Retinal pigment epithelial cell (primary cell): ENCODE results near the gene REV1.
"Not testable (repeated sequence)": the region's sequence is repeated elsewhere in the genome, so short reads cannot be mapped to it uniquely, and the experiment has no call there.

Experiments used
- DNase-seq: peaks from one replicate; pipeline ENCODE4 v3.0.0-alpha.2; 2010; ENCODE audit warnings: low read depth
- H3K4me3 ChIP-seq: 2 replicates; pipeline ENCODE4 v1.5.1; 2011; ENCODE audit warnings: mild to moderate bottlenecking, low read length, control low read depth, moderate library complexity
- TF ChIP-seq, protein P1 (sequence below): conservative IDR thresholded peaks from 2 replicates; pipeline ENCODE4 v1.5.1; 2011; ENCODE audit warnings: low read depth, low read length, control low read depth, inconsistent platforms

Gene REV1

DNA sequence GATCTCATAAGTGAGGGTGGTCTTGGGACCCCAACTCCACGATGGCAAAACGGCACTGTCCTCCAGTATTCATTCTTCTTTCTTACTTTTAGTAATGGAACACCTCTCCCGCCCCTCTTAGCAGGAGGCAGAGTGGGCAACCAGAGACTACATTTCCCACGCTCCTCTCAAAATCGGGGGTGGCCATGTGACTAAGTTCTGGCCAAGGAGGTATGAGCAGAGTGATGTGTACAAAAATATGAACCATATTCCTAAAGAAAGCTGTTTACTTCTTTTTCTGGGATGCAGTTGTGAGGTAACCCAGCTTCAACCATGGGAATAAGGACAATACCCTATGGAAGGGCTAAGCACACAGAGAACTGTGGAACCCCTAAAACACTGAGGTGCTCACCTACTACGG is 12.8 kb downstream of the REV1 start:
- no peak overlapping the region for H3K4me3 ChIP-seq
- TF ChIP-seq, protein P1, sequence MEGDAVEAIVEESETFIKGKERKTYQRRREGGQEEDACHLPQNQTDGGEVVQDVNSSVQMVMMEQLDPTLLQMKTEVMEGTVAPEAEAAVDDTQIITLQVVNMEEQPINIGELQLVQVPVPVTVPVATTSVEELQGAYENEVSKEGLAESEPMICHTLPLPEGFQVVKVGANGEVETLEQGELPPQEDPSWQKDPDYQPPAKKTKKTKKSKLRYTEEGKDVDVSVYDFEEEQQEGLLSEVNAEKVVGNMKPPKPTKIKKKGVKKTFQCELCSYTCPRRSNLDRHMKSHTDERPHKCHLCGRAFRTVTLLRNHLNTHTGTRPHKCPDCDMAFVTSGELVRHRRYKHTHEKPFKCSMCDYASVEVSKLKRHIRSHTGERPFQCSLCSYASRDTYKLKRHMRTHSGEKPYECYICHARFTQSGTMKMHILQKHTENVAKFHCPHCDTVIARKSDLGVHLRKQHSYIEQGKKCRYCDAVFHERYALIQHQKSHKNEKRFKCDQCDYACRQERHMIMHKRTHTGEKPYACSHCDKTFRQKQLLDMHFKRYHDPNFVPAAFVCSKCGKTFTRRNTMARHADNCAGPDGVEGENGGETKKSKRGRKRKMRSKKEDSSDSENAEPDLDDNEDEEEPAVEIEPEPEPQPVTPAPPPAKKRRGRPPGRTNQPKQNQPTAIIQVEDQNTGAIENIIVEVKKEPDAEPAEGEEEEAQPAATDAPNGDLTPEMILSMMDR, result no peak
- DNase-seq, result no peak

DNA sequence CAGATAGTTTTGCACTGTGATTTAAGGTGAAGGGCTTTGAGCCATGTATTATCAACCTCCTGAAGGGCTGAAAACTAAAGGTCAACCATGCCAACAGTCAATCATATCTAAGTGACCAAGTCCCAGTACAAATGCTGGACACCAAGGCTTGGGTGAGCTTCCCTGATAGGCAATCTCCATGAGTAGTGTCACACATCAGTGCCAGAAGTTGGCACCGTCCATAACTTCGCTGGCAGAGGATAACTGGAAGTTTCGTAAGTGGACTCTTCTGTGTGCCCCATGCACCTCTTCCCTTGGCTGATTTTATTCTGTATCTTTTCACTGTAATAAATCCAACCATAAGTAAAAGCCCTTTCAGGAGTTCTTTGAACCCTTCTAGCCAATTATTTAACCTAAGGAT is 13.2 kb downstream of the REV1 start:
- DNase-seq, result no peak
- TF ChIP-seq, protein P1, result no peak
- no peak overlapping the region for H3K4me3 ChIP-seq

DNA sequence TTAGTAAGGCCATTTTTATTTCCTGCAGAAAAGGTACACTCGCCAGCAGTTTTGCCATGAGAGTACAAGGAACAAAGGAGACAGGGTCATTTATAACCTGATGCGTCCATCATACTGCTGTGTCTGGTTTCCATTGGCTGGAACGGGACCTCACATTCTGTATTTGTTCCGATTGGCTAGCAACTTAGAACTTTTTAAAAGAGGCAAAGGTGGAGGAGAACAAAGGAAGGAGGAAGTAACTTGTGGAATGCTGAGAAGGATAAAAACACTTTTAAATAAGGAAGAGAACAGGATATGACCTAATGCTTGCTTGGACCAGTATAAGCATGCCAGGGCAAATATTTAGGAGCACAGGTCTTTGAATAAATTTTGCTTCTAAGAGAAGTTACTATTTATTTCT is 14.7 kb downstream of the REV1 start:
- not testable (repeated sequence) for DNase-seq, H3K4me3 ChIP-seq

DNA sequence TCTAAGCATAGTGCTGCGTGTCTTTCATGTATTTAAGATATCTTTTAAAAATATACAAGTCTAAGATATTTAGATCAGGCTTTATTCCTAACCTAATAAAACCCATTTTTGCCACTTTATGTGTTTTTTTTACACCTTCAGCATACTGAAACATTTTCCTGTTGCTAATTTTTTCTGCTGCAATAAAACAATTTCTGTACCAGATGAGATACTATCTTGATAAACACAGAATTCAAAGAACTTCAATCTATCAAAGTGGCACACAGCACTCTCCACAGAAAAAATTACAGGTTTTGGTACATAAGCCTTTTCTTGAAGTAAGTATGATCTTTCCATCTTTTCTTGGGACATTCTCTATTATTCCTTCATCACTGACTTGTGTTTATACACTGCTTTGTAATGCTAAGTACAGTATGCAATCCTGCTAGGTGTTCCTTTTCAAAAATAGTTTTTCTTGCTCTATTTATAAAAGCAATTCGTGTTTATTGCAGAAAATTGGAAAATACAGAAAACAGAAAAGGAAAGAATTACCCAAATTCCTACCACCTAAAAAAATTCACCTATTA is 16.2 kb downstream of the REV1 start:
- no peak overlapping the region for H3K4me3 ChIP-seq
- no peak for DNase-seq
- TF ChIP-seq, protein P1, result no peak

DNA sequence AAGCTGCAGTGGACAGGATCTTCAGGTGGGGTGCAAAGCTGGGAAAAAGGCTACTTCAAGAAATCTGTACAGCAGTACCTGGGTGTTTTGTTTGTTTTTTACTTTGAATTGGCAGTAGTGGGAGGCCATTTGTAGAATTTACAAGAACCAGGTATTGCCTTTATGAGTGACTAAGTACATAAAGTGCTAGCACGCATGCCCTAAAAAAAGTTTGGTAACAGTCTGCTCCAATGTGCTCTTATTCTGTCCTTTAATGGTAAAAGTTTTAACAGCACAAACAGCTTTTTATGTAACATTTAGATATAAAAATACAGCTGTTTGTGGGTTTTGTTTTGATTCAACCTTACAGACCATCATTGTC is 17.2 kb downstream of the REV1 start:
- TF ChIP-seq, protein P1, result no peak
- DNase-seq, result no peak
- H3K4me3 ChIP-seq, result no peak overlapping the region

DNA sequence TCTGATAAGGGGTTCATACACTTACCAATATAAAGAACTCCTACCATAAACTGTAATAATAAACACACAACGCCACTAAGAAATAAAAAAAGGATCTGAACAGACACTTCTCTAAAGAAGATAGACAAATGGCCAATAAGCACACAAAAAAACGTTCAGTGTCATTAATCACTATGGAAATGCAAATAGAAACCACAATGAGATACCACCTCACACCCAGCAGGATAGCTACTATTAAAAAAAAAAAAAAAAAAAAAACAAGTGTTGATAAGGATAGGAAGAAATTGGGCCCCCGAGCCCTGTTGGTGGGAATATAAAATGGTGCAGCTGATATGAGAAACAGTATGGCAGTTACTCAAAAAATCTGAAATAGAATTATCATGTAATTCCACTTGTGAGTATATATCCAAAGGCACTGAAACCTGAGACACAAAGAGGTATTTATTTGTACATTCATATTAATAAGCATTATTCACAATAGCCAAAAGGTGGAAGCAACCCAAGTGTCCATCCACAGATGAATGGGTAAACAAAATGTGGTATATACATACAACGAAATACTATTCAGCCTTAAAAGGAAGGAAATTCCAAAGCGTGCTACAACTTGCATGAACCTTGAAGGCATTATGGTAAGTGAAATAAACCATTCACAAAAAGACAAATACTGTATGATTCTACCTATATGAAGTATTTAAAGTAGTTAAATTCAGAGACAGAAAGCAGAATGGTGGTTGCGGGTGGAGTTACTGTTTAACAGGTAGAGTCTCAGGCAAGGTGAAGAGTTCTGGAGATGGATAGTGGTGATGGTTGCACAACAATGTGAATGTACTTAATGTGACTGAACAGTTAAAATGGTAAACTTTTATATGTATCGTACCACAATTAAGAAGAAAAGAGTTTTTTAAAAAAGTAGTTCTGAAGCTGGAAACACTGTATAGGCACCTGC is 17.9 kb downstream of the REV1 start:
- H3K4me3 ChIP-seq, result no peak overlapping the region
- TF ChIP-seq, protein P1, result no peak

DNA sequence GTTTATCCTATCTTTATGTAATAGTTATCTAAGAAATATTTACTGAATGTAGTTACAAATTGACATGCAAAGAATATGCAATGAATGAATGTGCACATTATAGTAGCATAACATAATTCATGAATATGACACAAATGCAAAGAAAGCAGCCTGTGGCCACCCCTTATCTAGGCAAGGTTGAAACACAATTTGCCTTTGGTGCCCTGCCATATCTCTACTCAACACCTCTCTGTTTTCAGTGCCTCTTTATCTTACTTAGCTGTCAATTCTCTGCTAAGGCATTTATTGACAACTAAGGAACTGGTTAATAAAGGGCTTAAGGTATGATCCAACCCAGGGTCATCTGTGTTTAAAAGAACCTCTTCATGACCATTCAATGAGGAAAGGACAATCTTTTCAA is 18.9 kb downstream of the REV1 start:
- TF ChIP-seq, protein P1, result no peak
- DNase-seq, result no peak
- H3K4me3 ChIP-seq, result no peak overlapping the region

More for the DNA sequence above, 17.9 kb downstream of the REV1 start:
- DNase-seq, result no peak

DNA sequence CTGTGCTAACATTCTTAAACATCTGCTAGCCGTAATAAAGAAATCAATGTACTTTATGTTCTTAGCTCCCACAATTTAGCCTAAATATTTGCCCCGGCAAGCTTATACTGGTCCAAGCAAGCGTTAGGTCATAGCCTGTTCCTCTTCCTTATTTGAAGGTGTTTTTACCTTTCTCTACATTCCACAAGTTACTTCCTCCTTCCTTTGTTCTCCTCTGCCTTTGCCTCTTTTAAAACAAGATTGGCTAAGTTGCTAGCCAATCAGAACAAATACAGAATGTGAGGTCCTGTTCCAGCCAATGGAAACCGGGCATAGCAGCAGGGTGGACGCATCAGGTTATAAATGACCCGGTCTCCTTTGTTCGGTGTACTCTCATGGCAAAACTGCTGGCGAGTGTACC is 19.4 kb downstream of the REV1 start:
- not testable (repeated sequence) for H3K4me3 ChIP-seq, DNase-seq
